H1 (cell line): ENCODE results near the gene TNIK. TPM values are rescaled to one million over a fixed set of nuclear protein-coding genes. Genes with fewer than 3 reads are reported as not detected.

Source experiments
- CTCF ChIA-PET: fragments of 300-600 bp; sonication (Branson Sonifier 250); formaldehyde crosslinking; loops from one replicate; lab custom pipeline; 2021; ENCODE audit not compliant: partially characterized antibody; lab: Charles Lee
- POLR2A ChIA-PET: fragments of 300-600 bp; sonication (Branson Sonifier 250); formaldehyde crosslinking; loops from one replicate; lab custom pipeline; 2021; ENCODE audit warnings: inconsistent platforms; ENCODE audit not compliant: partially characterized antibody; lab: Charles Lee
- DNase-seq, 2 experiments: peaks; one replicate each; pipeline versions ENCODE4 v3.0.0 to v3.0.0-alpha.2; 2010 to 2022; ENCODE audit warnings: low spot score in 2 of 2, low read depth in 1 of 2, mixed read lengths in 1 of 2
- FAIRE-seq: peaks from 2 replicates; lab custom pipeline; 2011; peaks lifted over from hg19 to GRCh38; lab: Jason Lieb, UNC
- H2AFZ ChIP-seq: 2 replicates; pipeline ENCODE4 v1.8.1; 2012; ENCODE audit warnings: low read length, inconsistent platforms
- H2AK5ac ChIP-seq: 2 replicates; pipeline ENCODE4 v1.6.1; 2013; ENCODE audit warnings: low read depth, low read length
- H2BK120ac ChIP-seq: replicated peaks from 2 replicates; pipeline ENCODE3; 2013; ENCODE audit warnings: low read depth, low read length, inconsistent platforms
- H2BK12ac ChIP-seq: 2 replicates; pipeline ENCODE4 v1.6.1; 2013; ENCODE audit warnings: low read depth, low read length
- H2BK15ac ChIP-seq: 2 replicates; pipeline ENCODE4 v1.6.1; 2013; ENCODE audit warnings: low read length
- H2BK20ac ChIP-seq: 2 replicates; pipeline ENCODE4 v1.6.1; 2013; ENCODE audit warnings: low read length
- H2BK5ac ChIP-seq: 2 replicates; pipeline ENCODE4 v1.6.1; 2013; ENCODE audit warnings: low read depth, low read length
- H3K14ac ChIP-seq: 2 replicates; pipeline ENCODE4 v1.6.1; 2013; ENCODE audit warnings: inconsistent platforms; ENCODE audit not compliant: insufficient read length
- H3K18ac ChIP-seq: 2 replicates; pipeline ENCODE4 v1.6.1; 2013; ENCODE audit warnings: low read length; ENCODE audit errors: extremely low read depth
- H3K23ac ChIP-seq: 2 replicates; pipeline ENCODE4 v1.6.1; 2013; ENCODE audit warnings: inconsistent platforms; ENCODE audit not compliant: insufficient read length
- H3K23me2 ChIP-seq: 2 replicates; pipeline ENCODE4 v1.6.1; 2013; ENCODE audit warnings: low read depth, low read length
- H3K27ac ChIP-seq: 2 replicates; pipeline ENCODE4 v1.6.1; 2011; ENCODE audit warnings: low read depth, low read length, inconsistent platforms
- H3K27me3 ChIP-seq, 4 experiments: replicated peaks in 1 of 4; 1 replicate in 1 of 4; 2 replicates in 3 of 4; pipeline versions ENCODE4 v1.6.1 to v1.8.1; 2011 to 2013; ENCODE audit warnings: low read length in 3 of 4, mild to moderate bottlenecking in 3 of 4, inconsistent platforms in 2 of 4, mixed read lengths in 2 of 4, moderate library complexity in 1 of 4; ENCODE audit not compliant: control insufficient read depth in 3 of 4, insufficient read depth in 3 of 4; ENCODE audit errors: extremely low read depth in 1 of 4
- H3K36me3 ChIP-seq, 4 experiments: 2 replicates each; pipeline versions ENCODE4 v1.6.1 to v1.8.1; 2011 to 2013; ENCODE audit warnings: mild to moderate bottlenecking in 4 of 4, low read length in 3 of 4, moderate library complexity in 2 of 4, control low read depth in 1 of 4, inconsistent platforms in 1 of 4; ENCODE audit not compliant: insufficient read depth in 4 of 4, control insufficient read depth in 2 of 4
- H3K4ac ChIP-seq: replicated peaks from 2 replicates; pipeline ENCODE3; 2013; ENCODE audit warnings: low read length, low read depth, mixed read lengths, inconsistent platforms; ENCODE audit not compliant: insufficient read length
- H3K4me1 ChIP-seq, 4 experiments: replicated peaks in 1 of 4; 1 replicate in 1 of 4; 2 replicates in 3 of 4; pipeline versions ENCODE4 v1.6.1 to v1.8.1; 2011 to 2013; ENCODE audit warnings: low read length in 3 of 4, inconsistent platforms in 2 of 4, mixed read lengths in 1 of 4; ENCODE audit not compliant: insufficient read depth in 4 of 4, control insufficient read depth in 3 of 4
- H3K4me2 ChIP-seq, 2 experiments: 2 replicates each; pipeline versions ENCODE4 v1.6.1 to v1.8.1; 2011 to 2013; ENCODE audit warnings: low read depth in 2 of 2, low read length in 2 of 2, control low read depth in 1 of 2, inconsistent platforms in 1 of 2, mild to moderate bottlenecking in 1 of 2; ENCODE audit not compliant: insufficient read depth in 1 of 2
- H3K4me3 ChIP-seq, 4 experiments: fragments of 200-600, 300-600 bp in 1 of 4; sonication (generic), shearing (Covaris generic), sonication (Bioruptor Twin) in 1 of 4; 2 replicates each; pipeline versions ENCODE4 v1.5.1 to v1.8.1; 2011 to 2016; ENCODE audit warnings: low read length in 4 of 4, low read depth in 3 of 4, control low read depth in 2 of 4, inconsistent platforms in 2 of 4, mild to moderate bottlenecking in 2 of 4, mixed read lengths in 1 of 4, moderate library complexity in 1 of 4; ENCODE audit not compliant: insufficient read depth in 2 of 4; ENCODE audit errors: extremely low read depth in 1 of 4
- H3K56ac ChIP-seq: replicated peaks from 2 replicates; pipeline ENCODE3; 2013; ENCODE audit warnings: low read depth, mild to moderate bottlenecking, mixed read lengths, low read length, inconsistent platforms; ENCODE audit not compliant: insufficient read length
- H3K79me1 ChIP-seq: 2 replicates; pipeline ENCODE4 v1.6.1; 2013; ENCODE audit warnings: low read depth, low read length, control low read depth
- H3K79me2 ChIP-seq, 2 experiments: 2 replicates each; pipeline versions ENCODE4 v1.6.1 to v1.8.1; 2012 to 2013; ENCODE audit warnings: low read length in 2 of 2, mild to moderate bottlenecking in 2 of 2, inconsistent platforms in 1 of 2; ENCODE audit not compliant: insufficient read depth in 2 of 2, control insufficient read depth in 1 of 2
- H3K9ac ChIP-seq, 4 experiments: replicated peaks in 1 of 4; 1 replicate in 1 of 4; 2 replicates in 3 of 4; pipeline versions ENCODE4 v1.6.1 to v1.8.1; 2011 to 2013; ENCODE audit warnings: low read depth in 3 of 4, low read length in 3 of 4, control low read depth in 2 of 4, mild to moderate bottlenecking in 2 of 4, moderate library complexity in 2 of 4, inconsistent platforms in 1 of 4; ENCODE audit errors: extremely low read depth in 1 of 4
- H3K9me3 ChIP-seq, 2 experiments: 2 replicates each; pipeline versions ENCODE4 v1.6.1 to v1.8.1; 2012 to 2013; ENCODE audit warnings: mild to moderate bottlenecking in 2 of 2, moderate library complexity in 2 of 2, control low read depth in 1 of 2, inconsistent platforms in 1 of 2, low read depth in 1 of 2, low read length in 1 of 2, mixed read lengths in 1 of 2; ENCODE audit not compliant: insufficient read depth in 2 of 2
- H4K20me1 ChIP-seq, 2 experiments: replicated peaks in 1 of 2; 2 replicates each; pipeline versions ENCODE3 to v1.8.1; 2011 to 2013; ENCODE audit warnings: inconsistent platforms in 2 of 2, low read length in 2 of 2, mild to moderate bottlenecking in 1 of 2; ENCODE audit not compliant: insufficient read depth in 2 of 2, control insufficient read depth in 1 of 2
- H4K5ac ChIP-seq: 2 replicates; pipeline ENCODE4 v1.6.1; 2013; ENCODE audit warnings: low read length, low read depth, mixed read lengths, inconsistent platforms; ENCODE audit not compliant: insufficient read length
- H4K8ac ChIP-seq: 2 replicates; pipeline ENCODE4 v1.8.0; 2013; ENCODE audit warnings: mild to moderate bottlenecking, moderate library complexity, low read length, inconsistent platforms; ENCODE audit not compliant: insufficient read depth; ENCODE audit errors: extremely low read depth
- H4K91ac ChIP-seq: replicated peaks from 2 replicates; pipeline ENCODE3; 2013; ENCODE audit warnings: low read length, mixed read lengths, inconsistent platforms; ENCODE audit not compliant: insufficient read length
- ASH2L ChIP-seq: fragments of 200-600, 300-600 bp; sonication (generic); IDR thresholded peaks from one replicate; pipeline ENCODE4 v1.7.1; 2017; ENCODE audit warnings: low read length
- BACH1 ChIP-seq: IDR thresholded peaks from 2 replicates; pipeline ENCODE4 v1.6.1; 2012; ENCODE audit warnings: low read length, improper control_type of control experiment
- EP300 ChIP-seq, 2 experiments: IDR thresholded peaks; 1 replicate in 1 of 2; 2 replicates in 1 of 2; pipeline ENCODE4 v1.6.1; 2011 to 2012; ENCODE audit warnings: low read depth in 2 of 2, low read length in 2 of 2, mild to moderate bottlenecking in 2 of 2, borderline replicate concordance in 1 of 2, inconsistent platforms in 1 of 2, moderate library complexity in 1 of 2
- GABPA ChIP-seq: IDR thresholded peaks from 2 replicates; pipeline ENCODE4 v1.6.1; 2011; ENCODE audit warnings: mild to moderate bottlenecking, low read length, moderate library complexity, borderline replicate concordance; ENCODE audit not compliant: insufficient read depth
- HDAC2 ChIP-seq, 2 experiments: fragments of 300-600 bp in 1 of 2; sonication (generic) in 1 of 2; IDR thresholded peaks; 2 replicates each; pipeline ENCODE4 v1.6.1; 2011 to 2012; ENCODE audit warnings: low read depth in 2 of 2, low read length in 2 of 2, mild to moderate bottlenecking in 2 of 2, moderate library complexity in 2 of 2, borderline replicate concordance in 1 of 2, inconsistent platforms in 1 of 2
- POU5F1 ChIP-seq: IDR thresholded peaks from 2 replicates; pipeline ENCODE4 v1.6.1; 2011; ENCODE audit warnings: low read depth, mild to moderate bottlenecking, low read length, moderate library complexity
- SUZ12 ChIP-seq: fragments of 200-600 bp; sonication (generic); IDR thresholded peaks from 2 replicates; pipeline ENCODE4 v1.6.1; 2012; ENCODE audit warnings: mild to moderate bottlenecking, inconsistent platforms, low read length, moderate library complexity, mixed read lengths
- WGBS, 2 experiments: shearing (Covaris generic) in 1 of 2; methylation state at CpG; one replicate each; pipeline versions ENCODE4 v1.1.6 to v1.1.7; 2013 to 2015; ENCODE audit warnings: low lambda C conversion rate in 2 of 2, mixed read lengths in 2 of 2, inconsistent platforms in 1 of 2, low coverage in 1 of 2, missing lambda C conversion rate in 1 of 2; ENCODE audit not compliant: insufficient replicate concordance in 2 of 2, insufficient coverage in 1 of 2, insufficient read length in 1 of 2; ENCODE audit errors: extremely low coverage in 1 of 2, missing lambda C conversion rate in 1 of 2; 5-methylcytosine and 5-hydroxymethylcytosine counted together
- polyA plus RNA-seq, 7 experiments: library from polyadenylated mRNA; depleted of rRNA in 3 of 7; stranded (reverse) in 5 of 7; unstranded in 2 of 7; fragments of >200 nt in 5 of 7; fragments of 200-250 nt in 2 of 7; gene quantifications; 1 replicate in 5 of 7; 2 replicates in 1 of 7; 4 replicates in 1 of 7; pipeline versions ENCODE4 v1.2.1 to v1.2.3, GENCODE V29; 2011 to 2013; ENCODE audit warnings: missing spikeins in 2 of 7, mixed read lengths in 2 of 7
- total RNA-seq: library from RNA; stranded (reverse); fragmentation: NEBNext Ultra II Directional; extraction: Animal tissue kit (Norgen Biotek cat#: 25700); gene quantifications from 2 replicates; pipeline ENCODE4 v1.2.1, GENCODE V29; 2021

The TNIK gene
- total and polyA plus RNA-seq, 2 of the 8 experiments (the other 6 are each of a cell fraction or from before 2014, with no cell fraction given) = 7.4 to 42.0 TPM

GRCh38 chr3:171101982-171102641, 358.1 kb downstream of the TNIK start:
- no peak overlapping the region for H4K91ac ChIP-seq
- H3K27ac ChIP-seq = no peak overlapping the region
- no peaks in the 10 kb centered on the region for H3K9me3 ChIP-seq
- FAIRE-seq (no peak), DNase-seq (no peak)
- no peak overlapping the region for H3K9ac ChIP-seq
- H3K4me2 ChIP-seq = no peak overlapping the region
- no peaks in the 10 kb centered on the region for H3K23me2 ChIP-seq
- WGBS, 2 experiments = 77% methylated on average over 2 of the region's 2 CpGs; no CpG with 5 or more reads in 1 of the 2 experiments
- peaks cover 0 to 6% (median 0%) of the 10 kb centered on the region in 4 experiments; a peak in 2 of 8 replicates for H3K36me3 ChIP-seq
- H3K4me1 ChIP-seq = no peaks in the 10 kb centered on the region
- H2BK120ac ChIP-seq = no peak overlapping the region
- H3K79me1 ChIP-seq = no peaks in the 10 kb centered on the region
- no peak for TF ChIP-seq GABPA
- no peak for TF ChIP-seq SUZ12
- no peak for TF ChIP-seq BACH1
- TF ChIP-seq HDAC2 (IDR thresholded peaks at IDR 0.05; ENCODE audit: borderline replicate concordance in 1 of 2, low read depth in 2 of 2, low read length in 2 of 2) = no peak
- no peak for TF ChIP-seq POU5F1
- TF ChIP-seq EP300 (IDR thresholded peaks at IDR 0.05; ENCODE audit: borderline replicate concordance in 1 of 2, low read depth in 2 of 2, low read length in 2 of 2) = no peak
- no peak for TF ChIP-seq ASH2L
- no peak overlapping the region for H3K14ac ChIP-seq
- ChIA-PET POLR2A (interaction anchor here (0.6 kb wide), 1 partner anchor 265 kb away, joined by 3 read pairs; no protein-coding TSS in a partner anchor), CTCF (interaction anchor here (0.7 to 1.2 kb wide), 6 partner anchors 12 to 1113 kb away, joined by 3 to 4 read pairs (median 3); no protein-coding TSS in a partner anchor)
- no peak overlapping the region for H2AK5ac ChIP-seq
- no peak overlapping the region for H2BK15ac ChIP-seq
- no peak overlapping the region for H2BK5ac ChIP-seq
- H3K4ac ChIP-seq = no peak overlapping the region
- H3K56ac ChIP-seq = no peak overlapping the region
- no peak overlapping the region for H3K23ac ChIP-seq
- no peaks in the 10 kb centered on the region for H4K20me1 ChIP-seq
- H3K79me2 ChIP-seq = no peaks in the 10 kb centered on the region
- no peak overlapping the region for H2AFZ ChIP-seq
- no peak overlapping the region for H3K4me3 ChIP-seq
- H4K8ac ChIP-seq = no peak overlapping the region
- no peak overlapping the region for H2BK20ac ChIP-seq
- no peak overlapping the region for H2BK12ac ChIP-seq
- no peak overlapping the region for H4K5ac ChIP-seq
- no peak overlapping the region for H3K18ac ChIP-seq
- peaks cover 0 to under 1% (median 0%) of the 10 kb centered on the region in 4 experiments; a peak in 1 of 7 replicates for H3K27me3 ChIP-seq
